ENCODE measurements around the gene NAA25.

The NAA25 gene

DNA sequence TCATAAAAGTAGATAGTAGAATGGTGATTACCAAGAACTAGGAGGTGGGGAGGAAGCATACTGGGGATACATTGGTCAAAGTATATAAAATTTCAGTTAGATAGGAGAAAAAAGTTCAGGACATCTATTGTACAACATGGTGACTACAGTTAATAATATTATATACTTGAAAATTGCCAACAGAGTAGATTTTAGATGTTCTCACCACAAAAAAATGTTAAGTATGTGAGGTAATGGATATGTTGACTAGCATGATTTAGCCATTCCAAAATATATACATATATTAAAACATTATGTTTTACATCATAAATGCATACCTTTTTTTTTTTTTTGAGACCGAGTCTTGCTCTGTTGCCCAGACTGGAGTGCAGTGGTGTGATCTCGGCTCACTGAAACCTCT lies 126.6 kb downstream of the NAA25 start:
- DNase-seq (ENCODE audit: insufficient read length, low spot score) (no peak), FAIRE-seq (no peak)

DNA sequence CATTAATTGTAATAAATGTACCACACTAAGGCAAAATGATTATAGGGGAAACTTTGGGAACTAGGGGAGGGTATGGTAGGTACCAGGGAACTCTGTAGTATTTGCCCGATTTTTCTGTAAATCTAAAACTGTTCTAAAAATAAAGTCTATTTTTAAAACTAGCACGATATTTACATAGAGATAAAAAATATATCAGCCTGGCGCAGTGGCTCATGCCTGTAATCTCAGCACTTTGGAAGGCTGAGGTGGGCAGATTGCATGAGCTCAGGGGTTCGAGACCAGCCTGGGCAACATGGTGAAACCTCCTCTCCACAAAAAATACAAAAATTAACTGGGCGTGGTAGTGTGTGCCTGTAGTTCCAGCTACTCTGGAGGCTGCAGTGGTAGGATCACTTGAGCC lies 128.0 kb downstream of the NAA25 start:
- DNase-seq (ENCODE audit: insufficient read length, low spot score) (no peak), FAIRE-seq (no peak)

DNA sequence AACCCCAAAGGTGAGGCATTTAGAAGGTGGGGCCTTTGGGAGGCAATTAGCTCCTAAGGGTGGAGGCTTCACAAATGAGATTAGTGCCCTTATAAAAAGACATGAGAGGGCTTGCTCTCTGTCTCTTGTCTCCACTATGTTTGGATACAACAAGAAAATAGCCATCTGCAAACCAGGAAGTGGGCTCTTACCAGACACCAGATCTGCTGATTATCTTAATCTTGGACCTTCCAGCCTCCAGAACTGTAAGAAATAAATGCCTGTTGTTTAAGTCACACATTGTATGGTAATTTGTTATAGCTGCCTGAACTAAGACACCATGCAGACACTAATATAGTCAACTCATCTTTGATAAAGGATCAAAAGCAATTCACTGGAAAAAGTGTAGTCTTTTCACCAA lies 130.0 kb downstream of the NAA25 start:
- DNase-seq (ENCODE audit: insufficient read length, low spot score) (no peak), FAIRE-seq (no peak)

- FAIRE-seq (no peak), DNase-seq (ENCODE audit: insufficient read length, low spot score) (no peak)
Observed at GRCh38 chr12:111976860-111977259, 131.7 kb downstream of the NAA25 start.
